ENCODE measurements around the gene DEAF1.
"Not testable (repeated sequence)": the region's sequence is repeated elsewhere in the genome, so short reads cannot be mapped to it uniquely, and the experiment has no call there.

Gene DEAF1, protein sequence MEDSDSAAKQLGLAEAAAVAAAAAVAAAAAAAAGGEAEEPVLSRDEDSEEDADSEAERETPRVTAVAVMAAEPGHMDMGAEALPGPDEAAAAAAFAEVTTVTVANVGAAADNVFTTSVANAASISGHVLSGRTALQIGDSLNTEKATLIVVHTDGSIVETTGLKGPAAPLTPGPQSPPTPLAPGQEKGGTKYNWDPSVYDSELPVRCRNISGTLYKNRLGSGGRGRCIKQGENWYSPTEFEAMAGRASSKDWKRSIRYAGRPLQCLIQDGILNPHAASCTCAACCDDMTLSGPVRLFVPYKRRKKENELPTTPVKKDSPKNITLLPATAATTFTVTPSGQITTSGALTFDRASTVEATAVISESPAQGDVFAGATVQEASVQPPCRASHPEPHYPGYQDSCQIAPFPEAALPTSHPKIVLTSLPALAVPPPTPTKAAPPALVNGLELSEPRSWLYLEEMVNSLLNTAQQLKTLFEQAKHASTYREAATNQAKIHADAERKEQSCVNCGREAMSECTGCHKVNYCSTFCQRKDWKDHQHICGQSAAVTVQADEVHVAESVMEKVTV

DNA sequence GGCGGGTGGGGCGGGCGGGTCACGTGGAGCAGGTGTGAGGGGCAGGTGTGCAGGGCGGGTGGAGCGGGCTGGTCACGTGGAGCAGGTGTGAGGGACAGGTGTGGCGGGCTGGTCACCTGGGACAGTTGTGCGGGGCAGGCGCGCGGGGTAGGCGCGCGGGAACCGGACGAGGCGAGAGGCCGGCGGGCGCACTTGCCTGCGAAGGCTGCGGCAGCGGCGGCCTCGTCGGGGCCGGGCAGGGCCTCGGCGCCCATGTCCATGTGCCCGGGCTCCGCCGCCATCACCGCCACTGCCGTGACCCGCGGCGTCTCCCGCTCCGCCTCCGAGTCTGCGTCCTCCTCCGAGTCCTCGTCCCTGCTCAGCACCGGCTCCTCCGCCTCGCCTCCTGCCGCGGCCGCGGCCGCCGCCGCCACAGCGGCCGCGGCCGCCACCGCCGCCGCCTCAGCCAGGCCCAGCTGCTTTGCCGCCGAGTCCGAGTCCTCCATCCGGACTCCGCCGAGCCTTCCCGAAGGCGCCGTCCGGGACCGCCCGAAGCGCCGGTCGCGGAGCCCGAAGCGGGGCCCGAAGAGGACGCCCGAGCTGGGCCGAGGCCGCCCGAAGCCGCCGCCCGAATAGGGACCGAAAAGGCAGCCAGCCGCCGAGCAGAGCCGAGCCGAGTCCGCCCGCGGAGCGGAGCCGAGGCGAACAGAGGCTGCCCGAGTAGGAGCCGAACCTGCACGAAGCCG, at the start of gene DEAF1:
Gene DEAF1, minus strand, starts transcription at position 660 of the 725 bp plus-strand sequence. Its CDS starts 175 bp downstream, at position 485.
- DNase-seq: peak; percentile 99

DNA sequence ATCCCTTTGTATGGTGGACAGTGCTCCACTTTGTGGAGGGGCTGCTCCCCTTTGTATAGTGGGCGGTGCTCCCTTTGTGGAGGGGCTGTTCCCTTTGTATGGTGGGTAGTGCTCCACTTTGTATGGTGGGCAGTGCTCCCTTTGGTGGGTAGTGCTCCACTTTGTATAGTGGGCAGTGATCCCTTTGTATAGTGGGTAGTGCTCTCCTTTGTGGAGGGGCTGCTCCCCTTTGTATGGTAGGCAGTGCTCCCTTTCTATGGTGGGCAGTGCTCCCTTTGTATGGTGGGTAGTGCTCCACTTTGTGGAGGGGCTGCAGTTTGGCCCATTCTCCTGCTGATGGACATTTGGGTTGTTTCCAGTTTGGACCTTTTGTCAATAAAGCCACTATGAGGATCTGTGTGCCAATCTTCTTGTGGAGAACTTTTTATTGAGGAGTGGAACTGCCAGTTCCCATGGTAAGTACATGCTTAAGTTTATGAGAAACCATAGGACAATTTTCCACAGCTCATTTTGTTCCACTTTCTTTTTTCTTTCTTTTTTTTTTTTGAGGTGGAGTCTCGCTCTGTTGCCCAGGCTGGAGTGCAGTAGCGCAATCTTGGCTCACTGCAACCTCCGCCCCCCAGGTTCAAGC, 47.7 kb upstream of the DEAF1 start:
- no peak for DNase-seq

DNA sequence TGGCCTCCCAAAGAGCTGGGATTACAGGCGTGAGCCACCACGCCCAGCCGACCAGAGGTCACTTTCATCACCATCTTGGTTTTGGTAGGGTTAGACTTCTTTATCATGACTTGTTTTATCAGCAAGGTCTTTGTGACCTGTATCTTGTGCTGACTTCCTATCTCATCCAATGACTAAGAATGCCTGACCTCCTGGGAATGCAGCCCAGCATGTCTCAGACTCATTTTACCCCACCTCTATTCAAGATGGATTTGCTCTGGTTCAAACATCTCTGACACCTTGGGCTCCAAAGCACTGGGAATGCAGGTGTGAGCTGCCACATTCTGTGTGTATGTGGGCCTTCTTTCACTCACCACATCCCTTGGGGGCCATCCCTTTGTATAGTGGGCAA, 47.1 kb upstream of the DEAF1 start:
- DNase-seq: no peak

DNA sequence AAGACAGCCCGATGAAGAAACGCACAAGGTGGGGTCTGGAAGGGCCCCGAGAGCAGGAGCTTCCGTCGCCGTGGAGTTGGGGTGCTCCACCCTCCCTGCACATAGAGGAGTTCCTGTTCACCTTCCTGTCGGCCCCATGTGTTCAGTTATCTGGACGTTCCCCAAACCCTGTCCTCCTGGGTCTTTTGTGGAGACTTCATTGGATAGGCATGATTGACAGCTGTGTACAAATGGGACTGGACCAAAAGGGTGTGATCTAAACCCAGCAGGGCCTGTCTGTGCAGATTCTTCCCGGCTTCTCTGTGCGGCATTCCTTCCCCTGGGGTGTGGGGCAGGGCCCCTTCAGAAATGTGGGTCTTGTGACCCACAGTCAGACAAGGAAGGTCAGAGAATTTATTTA, 42.9 kb upstream of the DEAF1 start:
- not testable (repeated sequence) for DNase-seq

DNA sequence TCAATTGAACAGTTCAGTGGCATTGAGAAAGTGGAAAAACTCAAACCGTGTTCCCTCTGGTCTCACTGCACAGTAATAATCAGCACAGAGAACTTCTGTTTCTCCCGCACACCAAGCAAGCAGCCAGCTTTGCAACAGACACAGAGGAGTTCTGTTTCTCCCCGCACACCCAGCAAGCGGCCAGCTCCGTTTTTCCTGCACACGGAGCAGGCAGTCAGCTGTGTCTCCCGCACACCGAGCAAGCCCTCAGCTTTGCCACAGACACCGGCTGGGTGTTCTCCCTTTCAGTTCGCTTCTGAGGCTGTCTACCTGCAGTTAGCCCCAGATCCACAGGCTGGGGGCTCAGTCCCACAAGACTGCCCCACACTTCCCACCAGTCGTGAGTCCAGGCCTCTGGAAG, 42.3 kb upstream of the DEAF1 start:
- DNase-seq: no peak

DNA sequence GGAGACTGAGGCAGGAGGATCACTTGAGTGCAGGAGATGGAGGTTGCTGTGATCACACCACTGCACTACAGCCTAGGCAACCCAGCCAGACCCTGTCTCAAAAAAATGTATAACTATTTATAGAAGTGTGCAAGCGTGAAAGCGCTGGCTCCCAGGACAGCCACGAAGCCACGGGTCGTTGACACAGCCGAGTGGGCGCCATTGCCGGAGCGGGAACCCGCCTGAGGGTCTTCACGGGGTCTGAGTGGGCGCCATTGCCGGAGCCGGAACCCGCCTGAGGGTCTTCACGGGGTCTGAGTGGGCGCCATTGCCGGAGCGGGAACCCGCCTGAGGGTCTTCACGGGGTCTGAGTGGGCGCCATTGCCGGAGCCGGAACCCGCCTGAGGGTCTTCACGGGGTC, 39.5 kb upstream of the DEAF1 start:
- not testable (repeated sequence) for DNase-seq

DNA sequence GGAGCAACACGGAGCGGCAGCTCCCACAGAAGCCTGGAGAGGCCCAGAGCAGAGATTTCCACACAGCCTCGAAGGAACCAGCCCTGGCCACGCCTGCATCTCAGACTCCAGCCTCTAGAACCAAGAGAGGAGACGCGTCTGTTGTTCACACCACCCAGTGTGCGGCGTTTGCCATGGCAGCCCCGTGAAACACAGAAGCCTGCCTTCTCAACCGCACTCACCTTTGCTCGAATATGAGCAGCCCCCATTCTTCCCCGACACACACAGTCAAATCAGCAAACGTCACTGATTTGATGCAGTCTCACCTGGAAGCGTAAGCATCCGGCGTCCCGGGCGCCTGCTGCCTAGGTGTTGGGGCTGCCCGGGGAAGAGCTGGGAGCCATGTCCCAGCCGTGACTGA, 38.0 kb upstream of the DEAF1 start:
- DNase-seq: no peak

DNA sequence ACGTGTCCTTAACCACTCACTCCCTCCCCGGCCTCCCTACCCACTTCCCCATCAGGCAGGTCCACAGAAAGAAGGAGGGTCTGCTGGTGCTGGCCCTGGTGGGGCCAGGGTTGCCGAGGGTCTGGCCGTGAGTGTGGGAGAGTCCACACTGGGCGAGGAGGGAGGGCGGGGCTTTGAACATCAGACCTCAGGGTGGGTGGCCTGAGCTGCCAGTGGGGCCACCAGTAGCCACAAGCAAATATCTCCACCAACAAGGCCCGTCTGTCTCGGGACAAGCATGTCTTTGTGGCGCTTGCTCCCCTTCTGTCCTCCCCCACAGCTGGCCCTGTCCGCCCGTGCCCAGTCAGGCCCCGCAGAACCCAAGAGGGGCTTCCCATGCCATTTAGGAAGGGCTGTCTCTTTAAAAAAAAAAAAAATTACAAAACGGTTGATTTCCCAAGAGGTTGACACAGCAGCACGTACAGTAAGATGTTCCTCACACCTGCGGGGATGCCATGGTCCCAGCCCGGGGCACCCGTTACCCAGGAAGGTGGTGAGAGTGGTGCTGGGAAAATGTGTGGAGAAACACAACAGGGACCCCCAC, 34.6 kb upstream of the DEAF1 start:
- no peak for DNase-seq

DNA sequence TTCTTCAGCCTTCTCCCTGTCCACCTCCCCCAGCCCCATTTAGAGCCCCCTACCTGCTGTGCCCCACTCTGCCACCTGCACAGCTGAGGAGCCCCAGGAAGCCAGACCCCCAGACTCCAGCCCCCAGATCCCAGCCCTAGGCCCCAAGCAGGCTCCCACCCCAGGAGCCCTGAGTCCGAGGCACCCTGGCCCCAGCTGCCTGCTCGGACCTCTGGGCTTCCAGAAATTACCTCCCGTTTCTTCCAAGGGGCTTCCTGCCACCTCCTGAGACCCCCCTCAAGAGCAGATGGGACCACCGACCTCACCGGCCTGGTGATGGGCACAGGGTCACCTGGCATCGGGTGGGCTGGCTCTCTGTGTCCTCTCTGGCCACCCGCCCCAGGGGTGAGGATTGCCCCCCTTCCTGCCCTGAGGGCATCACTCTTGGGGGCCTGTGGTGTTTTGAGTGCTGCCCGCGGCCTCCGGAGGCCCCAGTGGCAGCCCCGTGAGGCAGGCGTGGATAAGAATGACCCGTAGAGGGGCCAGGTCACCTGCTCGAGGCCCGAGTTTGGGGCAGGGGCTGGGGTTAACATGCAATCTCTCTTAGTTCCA, 34.0 kb upstream of the DEAF1 start:
- DNase-seq: no peak

DNA sequence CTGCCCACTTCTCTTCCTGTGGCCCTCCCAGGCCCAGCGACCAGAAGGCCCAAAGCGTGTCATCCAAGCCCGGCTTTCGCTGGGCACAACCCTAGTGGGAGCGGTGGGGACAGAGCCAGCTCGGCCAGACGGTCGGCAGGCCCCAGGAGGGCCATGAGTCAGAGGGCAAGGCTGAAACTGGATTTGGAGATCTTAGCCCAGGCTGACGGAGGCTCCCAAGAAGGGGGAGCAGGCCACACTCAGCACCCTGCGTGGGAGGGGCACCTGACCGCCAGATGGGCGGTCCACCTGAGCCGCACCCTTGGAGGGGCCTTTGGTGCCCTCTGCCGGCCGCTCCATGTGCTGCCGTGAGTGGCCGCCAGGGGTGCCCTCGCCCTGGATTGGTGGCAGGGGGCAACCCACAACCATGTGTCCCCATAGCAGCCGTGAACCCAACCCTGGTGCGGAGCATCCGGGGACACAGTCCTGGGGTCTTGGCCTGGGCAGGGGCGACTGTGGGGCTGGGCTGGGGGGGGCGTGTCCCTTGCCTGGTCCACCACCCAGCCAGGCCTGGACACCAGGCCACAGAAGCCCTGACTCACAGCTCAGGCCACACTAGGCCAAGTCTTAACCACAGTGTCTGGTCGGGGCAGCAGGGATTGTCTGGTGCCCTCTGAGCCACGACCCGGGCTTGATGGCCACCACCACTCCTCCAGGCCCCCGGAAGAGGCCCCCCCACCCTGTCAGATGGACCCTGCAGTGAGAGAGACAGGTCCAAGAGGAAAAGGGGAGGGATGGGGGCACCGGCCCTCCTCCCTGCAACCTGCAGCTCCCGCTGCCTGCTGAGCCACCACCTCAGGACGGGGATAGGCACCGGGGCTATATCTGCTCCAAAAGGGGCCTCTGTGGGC, 33.1 kb upstream of the DEAF1 start:
- peak; percentile 84 to 88 for DNase-seq

DNA sequence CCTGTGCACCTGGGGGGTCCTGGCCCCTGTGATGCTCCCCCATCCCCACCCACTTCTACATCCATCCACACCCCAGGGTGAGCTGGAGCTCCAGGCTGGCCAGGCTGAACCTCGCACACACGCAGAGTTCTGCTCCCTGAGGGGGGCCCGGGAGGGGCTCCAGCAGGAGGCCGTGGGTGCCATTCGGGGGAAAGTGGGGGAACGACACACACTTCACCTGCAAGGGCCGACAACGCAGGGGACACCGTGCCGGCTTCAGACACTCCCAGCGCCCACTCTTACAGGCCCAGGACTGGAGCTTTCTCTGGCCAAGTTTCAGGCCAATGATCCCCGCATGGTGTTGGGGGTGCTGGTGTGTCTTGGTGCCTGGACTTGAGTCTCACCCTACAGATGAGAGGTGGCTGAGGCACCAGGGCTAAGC, 32.3 kb upstream of the DEAF1 start:
- no peak for DNase-seq

DNA sequence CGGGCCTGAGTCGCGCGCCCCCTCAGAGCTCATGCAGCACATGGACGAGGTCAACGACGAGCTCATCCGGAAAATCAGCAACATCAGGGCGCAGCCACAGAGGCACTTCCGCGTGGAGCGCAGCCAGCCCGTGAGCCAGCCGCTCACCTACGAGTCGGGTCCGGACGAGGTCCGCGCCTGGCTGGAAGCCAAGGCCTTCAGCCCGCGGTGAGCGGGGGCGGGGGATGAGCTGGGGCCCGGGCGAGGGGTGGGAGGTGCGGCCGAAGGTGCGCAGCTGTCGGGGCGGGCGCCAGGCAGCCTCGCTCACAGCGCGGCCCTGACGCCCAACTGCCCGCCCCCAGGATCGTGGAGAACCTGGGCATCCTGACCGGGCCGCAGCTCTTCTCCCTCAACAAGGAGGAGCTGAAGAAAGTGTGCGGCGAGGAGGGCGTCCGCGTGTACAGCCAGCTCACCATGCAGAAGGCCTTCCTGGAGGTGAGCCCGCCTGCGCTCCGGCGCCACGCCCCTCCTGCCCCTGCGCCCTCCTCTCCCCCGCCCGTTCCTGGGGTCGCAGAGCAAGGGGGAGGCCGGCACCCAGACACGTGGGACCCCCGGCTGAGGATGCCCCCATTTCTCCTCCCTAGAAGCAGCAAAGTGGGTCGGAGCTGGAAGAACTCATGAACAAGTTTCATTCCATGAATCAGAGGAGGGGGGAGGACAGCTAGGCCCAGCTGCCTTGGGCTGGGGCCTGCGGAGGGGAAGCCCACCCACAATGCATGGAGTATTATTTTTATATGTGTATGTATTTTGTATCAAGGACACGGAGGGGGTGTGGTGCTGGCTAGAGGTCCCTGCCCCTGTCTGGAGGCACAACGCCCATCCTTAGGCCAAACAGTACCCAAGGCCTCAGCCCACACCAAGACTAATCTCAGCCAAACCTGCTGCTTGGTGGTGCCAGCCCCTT, 31.5 kb upstream of the DEAF1 start:
- DNase-seq: peak; percentile 49 to 62

DNA sequence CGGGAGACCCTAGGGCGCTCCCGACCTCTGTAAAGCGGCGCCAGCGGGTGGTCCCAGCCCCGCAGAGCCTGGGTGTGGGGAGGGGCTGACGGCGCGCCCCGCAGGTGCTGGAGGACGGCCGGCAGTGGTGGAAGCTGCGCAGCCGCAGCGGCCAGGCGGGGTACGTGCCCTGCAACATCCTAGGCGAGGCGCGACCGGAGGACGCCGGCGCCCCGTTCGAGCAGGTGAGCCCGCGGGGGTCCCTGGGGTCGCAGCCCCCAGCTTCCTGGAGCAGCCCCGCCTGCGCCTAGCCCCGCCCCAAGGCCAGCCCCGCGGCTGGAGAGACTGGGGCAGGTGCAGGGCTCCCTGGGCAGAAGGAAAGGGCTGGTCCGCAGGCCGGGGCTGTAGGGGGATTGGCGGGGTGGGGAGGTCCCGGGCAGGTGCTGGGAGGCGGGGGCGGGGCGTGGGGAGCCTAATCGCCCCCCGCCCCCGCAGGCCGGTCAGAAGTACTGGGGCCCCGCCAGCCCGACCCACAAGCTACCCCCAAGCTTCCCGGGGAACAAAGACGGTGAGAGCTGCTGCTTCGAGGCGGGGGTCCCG, 30.7 kb upstream of the DEAF1 start:
- DNase-seq: peak in 1 of 2 donors; percentile 26

DNA sequence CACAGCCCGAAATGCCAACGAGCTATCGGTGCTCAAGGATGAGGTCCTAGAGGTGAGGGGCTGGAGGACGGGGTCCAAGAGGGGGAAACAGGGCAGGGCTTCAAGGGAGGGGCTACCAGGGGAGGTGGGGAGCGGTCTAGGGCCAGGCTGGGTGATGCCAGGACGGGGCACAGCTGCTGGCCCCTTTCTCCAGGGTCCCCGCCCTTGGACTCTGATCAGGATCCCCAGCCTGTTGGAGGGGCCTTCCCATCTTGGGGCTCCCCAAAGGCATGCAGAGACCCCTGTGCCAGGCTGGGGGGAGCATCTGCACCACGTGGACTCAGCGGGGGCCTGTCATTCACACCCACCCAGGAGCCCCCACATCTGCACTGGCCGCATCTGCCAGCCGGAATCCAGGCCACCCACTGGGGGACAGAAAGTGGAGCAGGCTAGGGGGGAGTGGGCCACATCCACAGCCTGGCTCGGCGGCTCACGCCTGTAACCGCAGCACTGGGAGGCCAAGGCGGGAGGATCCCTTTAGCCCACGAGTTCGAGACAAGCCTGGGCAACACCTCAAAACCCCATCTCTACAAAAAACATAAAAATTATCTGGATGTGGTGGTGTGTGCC, 29.9 kb upstream of the DEAF1 start:
- no peak for DNase-seq

DNA sequence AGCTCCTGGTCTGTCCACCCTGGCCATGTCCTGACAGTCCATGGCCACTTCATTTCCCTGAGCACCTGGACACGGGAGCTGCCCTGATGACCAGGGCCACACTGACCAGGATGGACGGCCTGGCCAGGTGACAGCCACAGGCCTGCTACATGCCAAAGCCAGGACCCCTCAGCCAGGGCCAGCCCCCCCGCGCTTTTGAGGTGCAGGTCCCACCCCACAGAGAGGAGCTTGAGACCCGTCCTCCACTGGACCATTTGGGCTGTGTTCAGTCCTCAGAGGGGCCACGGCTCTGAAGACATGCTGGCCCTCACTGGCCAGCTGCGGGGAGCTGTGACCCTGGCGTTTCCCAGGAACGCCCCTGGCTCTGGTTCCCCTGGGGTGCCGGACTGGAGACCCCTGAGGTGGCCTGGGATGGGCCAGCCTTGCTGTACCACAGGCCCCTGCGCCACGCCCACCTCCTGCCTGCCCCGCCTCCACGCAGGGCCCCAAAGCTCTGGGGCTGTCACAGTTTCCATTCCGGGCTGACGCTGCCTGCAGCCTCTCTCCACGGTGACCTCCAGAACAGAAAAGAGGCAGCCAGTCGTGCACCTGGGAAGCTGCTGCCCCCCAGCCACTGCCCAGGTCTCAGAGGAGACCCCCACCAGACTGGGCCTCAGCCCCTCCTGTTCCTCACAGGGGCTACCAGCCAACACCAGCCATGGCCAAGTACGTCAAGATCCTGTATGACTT, 29.2 kb upstream of the DEAF1 start:
- DNase-seq: no peak

DNA sequence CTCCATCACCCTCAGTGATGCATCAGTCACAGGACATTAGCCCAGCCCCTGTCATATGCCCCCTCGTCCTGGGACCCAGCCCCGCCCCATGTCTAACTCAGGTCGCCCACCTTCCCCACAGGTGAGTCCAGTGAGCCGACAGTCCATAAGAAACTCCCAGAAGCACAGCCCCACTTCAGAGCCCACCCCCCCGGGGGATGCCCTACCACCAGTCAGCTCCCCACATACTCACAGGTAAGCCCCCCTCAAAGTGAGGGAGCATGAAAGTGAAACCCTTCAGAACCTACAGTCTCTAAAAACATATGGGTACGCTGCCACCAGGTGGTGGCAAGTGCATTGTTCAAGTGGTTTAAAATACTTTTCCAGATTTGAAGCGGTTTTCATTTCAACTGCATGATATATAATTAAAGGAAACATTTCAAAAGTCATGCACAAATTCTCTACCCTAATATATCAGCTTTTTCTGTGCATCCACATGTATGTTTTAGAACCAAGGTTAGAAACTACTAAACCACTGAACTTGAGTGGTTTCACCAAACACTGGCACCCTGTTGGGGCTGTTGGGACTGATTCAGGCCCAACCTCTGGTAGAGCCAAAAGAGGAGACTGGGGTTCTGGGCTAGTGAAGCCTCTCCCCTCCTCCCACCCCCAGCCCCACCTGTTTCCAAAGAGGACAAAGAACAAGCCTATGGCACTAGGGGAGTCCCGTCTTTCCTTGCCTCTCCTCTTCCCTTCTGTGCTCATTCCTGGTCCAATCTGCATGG, 28.3 kb upstream of the DEAF1 start:
- DNase-seq: peak; percentile 48 to 53

DNA sequence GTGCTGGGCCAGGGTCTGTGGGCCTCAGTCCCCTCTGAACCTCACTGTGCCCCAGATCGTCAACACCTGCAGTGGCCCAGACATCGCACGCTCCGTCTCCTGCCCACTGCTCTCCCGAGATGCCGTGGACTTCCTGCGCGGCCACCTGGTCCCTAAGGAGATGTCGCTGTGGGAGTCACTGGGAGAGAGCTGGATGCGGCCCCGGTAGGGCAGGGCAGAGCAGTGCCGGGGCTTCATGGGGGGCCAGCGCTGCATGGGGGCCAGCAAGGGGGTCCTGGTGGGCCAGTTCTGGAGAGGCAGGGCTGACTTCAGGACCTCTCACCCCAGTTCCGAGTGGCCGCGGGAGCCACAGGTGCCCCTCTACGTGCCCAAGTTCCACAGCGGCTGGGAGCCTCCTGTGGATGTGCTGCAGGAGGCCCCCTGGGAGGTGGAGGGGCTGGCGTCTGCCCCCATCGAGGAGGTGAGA, 27.4 kb upstream of the DEAF1 start:
- DNase-seq: no peak

Data from stimulated activated CD4-positive, alpha-beta T cell treated with anti-CD3 and anti-CD28 coated beads, Interleukin-2, amount 100 ng/mL, for 24 hours (primary cell).